CD14-positive monocyte (primary cell): ENCODE results near the gene CDC42EP4. TPM values are rescaled to one million over a fixed set of nuclear protein-coding genes. Genes with fewer than 3 reads are reported as not detected.

Experiments
- DNase-seq, 3 donors: peaks; one replicate each; pipeline ENCODE4 v3.0.0-alpha.2; 2011 to 2022
- H2AFZ ChIP-seq: 2 replicates; pipeline ENCODE4 v1.6.0; 2012; ENCODE audit warnings: mild to moderate bottlenecking, low read depth, low read length, inconsistent platforms; ENCODE audit not compliant: insufficient read depth, poor library complexity, severe bottlenecking
- H3K27ac ChIP-seq, 2 donors: 1 replicate in 1 of 2; 2 replicates in 1 of 2; pipeline ENCODE4 v1.5.1; 2012 to 2013; ENCODE audit warnings: low read length in 2 of 2, control low read depth in 1 of 2, inconsistent platforms in 1 of 2, low read depth in 1 of 2, mild to moderate bottlenecking in 1 of 2
- H3K27me3 ChIP-seq, 2 donors: one replicate each; pipeline versions ENCODE4 v1.6.0 to v1.6.1; 2011 to 2013; ENCODE audit warnings: low read length in 2 of 2; ENCODE audit not compliant: control insufficient read depth in 2 of 2, insufficient read depth in 2 of 2
- H3K36me3 ChIP-seq, 2 donors: replicated peaks in 1 of 2; 1 replicate in 1 of 2; 2 replicates in 1 of 2; pipeline versions ENCODE4 v1.5.1 to v1.6.1; 2012 to 2013; ENCODE audit warnings: low read length in 2 of 2, control low read depth in 1 of 2, inconsistent platforms in 1 of 2, mild to moderate bottlenecking in 1 of 2; ENCODE audit not compliant: insufficient read depth in 2 of 2, control insufficient read depth in 1 of 2
- H3K4me1 ChIP-seq, 2 donors: 1 replicate in 1 of 2; 2 replicates in 1 of 2; pipeline versions ENCODE4 v1.5.1 to v1.6.1; 2012 to 2013; ENCODE audit warnings: low read length in 2 of 2, control low read depth in 1 of 2, inconsistent platforms in 1 of 2, mild to moderate bottlenecking in 1 of 2, moderate library complexity in 1 of 2; ENCODE audit not compliant: insufficient read depth in 2 of 2, control insufficient read depth in 1 of 2
- H3K4me2 ChIP-seq: replicated peaks from 2 replicates; pipeline ENCODE3; 2012; ENCODE audit warnings: low read length, moderate library complexity, mild to moderate bottlenecking; ENCODE audit not compliant: poor library complexity, severe bottlenecking; ENCODE audit errors: extremely low read depth
- H3K4me3 ChIP-seq, 3 experiments: fragments of 200-600 bp in 1 of 3; sonication (generic) in 1 of 3; replicated peaks in 1 of 3; 1 replicate in 2 of 3; 2 replicates in 1 of 3; pipeline ENCODE4 v1.5.1; 2011 to 2013; ENCODE audit warnings: low read length in 3 of 3, mild to moderate bottlenecking in 3 of 3, control low read depth in 2 of 3, low read depth in 2 of 3, inconsistent platforms in 1 of 3, moderate library complexity in 1 of 3
- H3K79me2 ChIP-seq: 2 replicates; pipeline ENCODE4 v1.6.0; 2012; ENCODE audit warnings: mild to moderate bottlenecking, control low read depth, inconsistent platforms, low read length, moderate library complexity; ENCODE audit not compliant: insufficient read depth
- H3K9ac ChIP-seq: 2 replicates; pipeline ENCODE4 v1.6.0; 2017; ENCODE audit warnings: low read length, mild to moderate bottlenecking; ENCODE audit not compliant: insufficient read depth, poor library complexity, severe bottlenecking
- H3K9me3 ChIP-seq, 2 donors: replicated peaks in 1 of 2; 1 replicate in 1 of 2; 2 replicates in 1 of 2; pipeline versions ENCODE4 v1.5.1 to v1.6.1; 2012 to 2013; ENCODE audit warnings: low read length in 2 of 2, control low read depth in 1 of 2; ENCODE audit not compliant: control insufficient read depth in 1 of 2, insufficient read depth in 1 of 2
- H4K20me1 ChIP-seq: 2 replicates; pipeline ENCODE4 v1.6.0; 2012; ENCODE audit warnings: mild to moderate bottlenecking, low read length, control low read depth, moderate library complexity; ENCODE audit not compliant: insufficient read depth
- H3K27ac Mint-ChIP-seq, 7 donors: one replicate each; pipeline ENCODE4 v1.8.0; 2020; ENCODE audit warnings: mild to moderate bottlenecking in 7 of 7, mixed read lengths in 7 of 7, moderate library complexity in 6 of 7, inconsistent platforms in 2 of 7
- H3K27me3 Mint-ChIP-seq, 3 donors: one replicate each; pipeline ENCODE4 v1.8.0; 2021 to 2022; ENCODE audit warnings: low read depth in 3 of 3, mild to moderate bottlenecking in 3 of 3, mixed read lengths in 3 of 3, moderate library complexity in 3 of 3, inconsistent platforms in 1 of 3
- H3K36me3 Mint-ChIP-seq, 2 donors: one replicate each; pipeline ENCODE4 v1.8.0; 2020; ENCODE audit warnings: mixed read lengths in 2 of 2, inconsistent platforms in 1 of 2, mild to moderate bottlenecking in 1 of 2
- H3K4me1 Mint-ChIP-seq: one replicate; pipeline ENCODE4 v1.8.0; 2020; ENCODE audit warnings: mild to moderate bottlenecking, mixed read lengths
- H3K4me3 Mint-ChIP-seq, 2 donors: one replicate each; pipeline ENCODE4 v1.8.0; 2020; ENCODE audit warnings: mild to moderate bottlenecking in 2 of 2, mixed read lengths in 2 of 2, moderate library complexity in 1 of 2
- H3K9me3 Mint-ChIP-seq, 7 donors: one replicate each; pipeline ENCODE4 v1.8.0; 2020 to 2022; ENCODE audit warnings: mixed read lengths in 7 of 7, mild to moderate bottlenecking in 6 of 7, moderate library complexity in 6 of 7, inconsistent platforms in 2 of 7
- WGBS: methylation state at CpG from one replicate; pipeline ENCODE4 v1.1.5; 2013; ENCODE audit warnings: missing lambda C conversion rate; ENCODE audit not compliant: insufficient coverage; 5-methylcytosine and 5-hydroxymethylcytosine counted together
- intact Hi-C, 2 donors: fragments of 100-400 bp; cut with micrococcal nuclease; formaldehyde crosslinking; loops; one replicate each; pipeline versions ENCODE4 v1.15.0 to v1.15.1; 2023
- polyA plus RNA-seq, 3 donors: library from polyadenylated mRNA; depleted of rRNA in 1 of 3; unstranded in 2 of 3; stranded (reverse) in 1 of 3; fragments of 300-500 nt in 2 of 3; fragments of >200 nt in 1 of 3; fragmentation: Illumina TruSeq in 2 of 3; gene quantifications; 1 replicate in 2 of 3; 2 replicates in 1 of 3; pipeline ENCODE4 v1.2.3, GENCODE V29; 2012 to 2021
- TF ChIP-seq, protein P1 (sequence below): fragments of 200-600 bp; IDR thresholded peaks from one replicate; pipeline ENCODE4 v1.8.0; 2022; ENCODE audit warnings: antibody characterized with exemption, mild to moderate bottlenecking

The CDC42EP4 gene
- polyA plus RNA-seq, 3 donors = 6.4 to 12.7 (median 6.6) TPM

GRCh38 chr17:73269329-73269615 lies 42.5 kb downstream of the CDC42EP4 start:
- Histone ChIP-seq H3K4me1 (peaks cover 5 to 7% of the 10 kb centered on the region in 2 donors), H3K4me3 (no peak overlapping the region), H3K27me3 (no peaks in the 10 kb centered on the region), H3K9ac (no peak overlapping the region), H3K79me2 (no peaks in the 10 kb centered on the region), H3K36me3 (no peaks in the 10 kb centered on the region), H3K27ac (no peak overlapping the region), H3K9me3 (no peaks in the 10 kb centered on the region), H3K4me2 (no peak overlapping the region), H4K20me1 (no peaks in the 10 kb centered on the region), H2AFZ (no peak overlapping the region)
- peaks cover 9% of the 10 kb centered on the region for H3K4me1 Mint-ChIP-seq
- H3K4me3 Mint-ChIP-seq = no peak overlapping the region
- no peak for DNase-seq
- TF ChIP-seq, protein P1, sequence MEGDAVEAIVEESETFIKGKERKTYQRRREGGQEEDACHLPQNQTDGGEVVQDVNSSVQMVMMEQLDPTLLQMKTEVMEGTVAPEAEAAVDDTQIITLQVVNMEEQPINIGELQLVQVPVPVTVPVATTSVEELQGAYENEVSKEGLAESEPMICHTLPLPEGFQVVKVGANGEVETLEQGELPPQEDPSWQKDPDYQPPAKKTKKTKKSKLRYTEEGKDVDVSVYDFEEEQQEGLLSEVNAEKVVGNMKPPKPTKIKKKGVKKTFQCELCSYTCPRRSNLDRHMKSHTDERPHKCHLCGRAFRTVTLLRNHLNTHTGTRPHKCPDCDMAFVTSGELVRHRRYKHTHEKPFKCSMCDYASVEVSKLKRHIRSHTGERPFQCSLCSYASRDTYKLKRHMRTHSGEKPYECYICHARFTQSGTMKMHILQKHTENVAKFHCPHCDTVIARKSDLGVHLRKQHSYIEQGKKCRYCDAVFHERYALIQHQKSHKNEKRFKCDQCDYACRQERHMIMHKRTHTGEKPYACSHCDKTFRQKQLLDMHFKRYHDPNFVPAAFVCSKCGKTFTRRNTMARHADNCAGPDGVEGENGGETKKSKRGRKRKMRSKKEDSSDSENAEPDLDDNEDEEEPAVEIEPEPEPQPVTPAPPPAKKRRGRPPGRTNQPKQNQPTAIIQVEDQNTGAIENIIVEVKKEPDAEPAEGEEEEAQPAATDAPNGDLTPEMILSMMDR = no peak
- no peak overlapping the region for H3K27ac Mint-ChIP-seq
- H3K9me3 Mint-ChIP-seq = peaks cover 0 to 2% (median 0%) of the 10 kb centered on the region in 7 donors
- H3K27me3 Mint-ChIP-seq = peaks cover 0 to 3% (median 3%) of the 10 kb centered on the region in 3 donors
- intact Hi-C loops = no loop called here
- H3K36me3 Mint-ChIP-seq = no peaks in the 10 kb centered on the region

- Histone ChIP-seq H3K27me3 (no peaks in the 10 kb centered on the region), H3K4me3 (no peak overlapping the region), H3K4me1 (peaks cover 5 to 7% of the 10 kb centered on the region in 2 donors), H3K4me2 (no peak overlapping the region), H3K27ac (no peak overlapping the region), H3K36me3 (no peaks in the 10 kb centered on the region), H3K79me2 (no peaks in the 10 kb centered on the region), H4K20me1 (no peaks in the 10 kb centered on the region), H3K9ac (no peak overlapping the region), H2AFZ (no peak overlapping the region), H3K9me3 (no peaks in the 10 kb centered on the region)
- Mint-ChIP-seq H3K36me3 (no peaks in the 10 kb centered on the region), H3K4me1 (peaks cover 9% of the 10 kb centered on the region), H3K9me3 (peaks cover 0 to 2% (median 0%) of the 10 kb centered on the region in 7 donors), H3K4me3 (no peak overlapping the region), H3K27ac (no peak overlapping the region), H3K27me3 (peaks cover 0 to 5% (median 3%) of the 10 kb centered on the region in 3 donors)
- TF ChIP-seq, protein P1 = no peak
- intact Hi-C loops = no loop called here
- DNase-seq = no peak
- WGBS = 91% methylated on average over 9 of the region's 9 CpGs
Measured at GRCh38 chr17:73268582-73269328, 43.0 kb downstream of the CDC42EP4 start.
